GM23248 (cell line): ENCODE measurements around the gene TFB1M. TPM values are rescaled to one million over a fixed set of nuclear protein-coding genes. Genes with fewer than 3 reads are reported as not detected.

ENCODE experiments used
- DNase-seq: peaks from one replicate; pipeline ENCODE4 v3.0.0-alpha.2; 2015
- H2AFZ ChIP-seq: fragments of 200-600 bp; sonication (generic); 2 replicates; pipeline ENCODE4 v1.6.1; 2016; ENCODE audit warnings: antibody characterized with exemption
- H3F3A ChIP-seq: fragments of 200-600 bp; sonication (generic); 2 replicates; pipeline ENCODE4 v1.6.1; 2016; ENCODE audit warnings: mild to moderate bottlenecking, antibody characterized with exemption, mixed run types; ENCODE audit not compliant: insufficient read depth
- H3K27ac ChIP-seq: fragments of 200-600 bp; sonication (generic); 2 replicates; pipeline ENCODE4 v1.5.1; 2016; ENCODE audit warnings: mild to moderate bottlenecking
- H3K27me3 ChIP-seq: fragments of 200-600 bp; sonication (generic); replicated peaks from 2 replicates; pipeline ENCODE4 v1.6.1; 2016; ENCODE audit warnings: mild to moderate bottlenecking; ENCODE audit not compliant: insufficient read depth
- H3K36me3 ChIP-seq: fragments of 200-600 bp; sonication (generic); 2 replicates; pipeline ENCODE4 v1.6.1; 2016; ENCODE audit warnings: low read depth, mild to moderate bottlenecking
- H3K4me1 ChIP-seq: fragments of 200-600 bp; sonication (generic); 2 replicates; pipeline ENCODE4 v1.6.1; 2016; ENCODE audit warnings: mild to moderate bottlenecking; ENCODE audit not compliant: insufficient read depth
- H3K4me2 ChIP-seq: fragments of 200-600 bp; sonication (generic); one replicate; pipeline ENCODE4 v1.6.1; 2016; ENCODE audit warnings: mild to moderate bottlenecking; ENCODE audit not compliant: unreplicated experiment
- H3K4me3 ChIP-seq: fragments of 200-600 bp; sonication (generic); 2 replicates; pipeline ENCODE4 v1.5.1; 2016; ENCODE audit warnings: mild to moderate bottlenecking
- H3K79me2 ChIP-seq: fragments of 200-600 bp; sonication (generic); 2 replicates; pipeline ENCODE4 v1.6.1; 2016; ENCODE audit warnings: mild to moderate bottlenecking; ENCODE audit not compliant: insufficient read depth
- H3K9ac ChIP-seq: fragments of 200-600 bp; sonication (generic); 2 replicates; pipeline ENCODE4 v1.6.1; 2016; ENCODE audit warnings: mild to moderate bottlenecking
- H3K9me2 ChIP-seq: fragments of 200-600 bp; sonication (generic); 2 replicates; pipeline ENCODE4 v1.6.1; 2016; ENCODE audit warnings: mixed run types, mild to moderate bottlenecking, moderate library complexity; ENCODE audit not compliant: insufficient read depth
- H3K9me3 ChIP-seq: fragments of 200-600 bp; sonication (generic); one replicate; pipeline ENCODE4 v1.6.1; 2017; ENCODE audit warnings: low read depth
- H4K20me1 ChIP-seq: fragments of 200-600 bp; sonication (generic); 2 replicates; pipeline ENCODE4 v1.6.0; 2016; ENCODE audit not compliant: insufficient read depth
- EZH2 ChIP-seq: fragments of 200-600 bp; sonication (generic); IDR thresholded peaks from 2 replicates; pipeline ENCODE4 v1.6.1; 2018; ENCODE audit warnings: antibody characterized with exemption, mild to moderate bottlenecking; ENCODE audit not compliant: insufficient read depth, poor library complexity, severe bottlenecking
- EZH2phosphoT487 ChIP-seq: fragments of 200-600 bp; sonication (generic); IDR thresholded peaks from 2 replicates; pipeline ENCODE4 v1.6.1; 2018; ENCODE audit warnings: antibody characterized with exemption, moderate library complexity, mild to moderate bottlenecking, low read depth; ENCODE audit not compliant: insufficient read depth
- WGBS, 2 experiments: methylation state at CpG; one replicate each; pipeline ENCODE4 v1.1.6; 2015 to 2017; ENCODE audit warnings: low lambda C conversion rate in 2 of 2, low coverage in 1 of 2; ENCODE audit errors: missing lambda C conversion rate in 2 of 2; 5-methylcytosine and 5-hydroxymethylcytosine counted together
- in situ Hi-C: fragments of 300-500 bp; cut with MboI; formaldehyde crosslinking; loops from 2 replicates; pipeline ENCODE4 v1.15.0; 2020
- polyA plus RNA-seq: library from polyadenylated mRNA; unstranded; fragments of >200 nt; fragmentation: Nextera tagmentation; extraction: Ambion mirVana; gene quantifications from 2 replicates; pipeline ENCODE4 v1.2.1, GENCODE V29; 2016
- total RNA-seq: library from RNA; depleted of rRNA; stranded (reverse); fragments of >200 nt; shearing (Covaris generic); gene quantifications from 2 replicates; pipeline ENCODE4 v1.2.3, GENCODE V29; 2014

Gene TFB1M
- total and polyA plus RNA-seq, 2 experiments from 2014 or later, result 9.0 to 14.0 TPM

- TF ChIP-seq EZH2phosphoT487 (no peak), EZH2 (no peak)
- Histone ChIP-seq H2AFZ (no peak overlapping the region), H3K4me3 (no peak overlapping the region), H3K9ac (no peak overlapping the region), H3K36me3 (no peaks in the 10 kb centered on the region), H3K4me1 (peaks cover 10% of the 10 kb centered on the region), H3K9me3 (no peaks in the 10 kb centered on the region), H4K20me1 (no peaks in the 10 kb centered on the region), H3K27me3 (no peaks in the 10 kb centered on the region), H3K79me2 (no peaks in the 10 kb centered on the region), H3K9me2 (no peaks in the 10 kb centered on the region), H3K4me2 (no peak overlapping the region), H3K27ac (no peak overlapping the region), H3F3A (peaks cover 10% of the 10 kb centered on the region; the same call in 1 of the 2 replicates)
- 52 to 54% methylated on average over 13 of the region's 13 CpGs for WGBS, 2 experiments
- in situ Hi-C loops, result no loop called here
- DNase-seq, result peak; percentile 55
Measured at GRCh38 chr6:155228546-155229166, 85.6 kb downstream of the TFB1M start.

GRCh38 chr6:155227046-155227445 is 87.2 kb downstream of the TFB1M start:
- Histone ChIP-seq H3K27ac (no peak overlapping the region), H3K4me2 (no peak overlapping the region), H3K9ac (no peak overlapping the region), H3K79me2 (no peaks in the 10 kb centered on the region), H3K9me3 (no peaks in the 10 kb centered on the region), H3K9me2 (no peaks in the 10 kb centered on the region), H4K20me1 (no peaks in the 10 kb centered on the region), H2AFZ (no peak overlapping the region), H3F3A (peaks cover 10% of the 10 kb centered on the region; the same call in 1 of the 2 replicates), H3K36me3 (no peaks in the 10 kb centered on the region), H3K27me3 (no peaks in the 10 kb centered on the region), H3K4me1 (peaks cover 11% of the 10 kb centered on the region), H3K4me3 (no peak overlapping the region)
- WGBS, 2 experiments, result 96 to 98% methylated on average over 4 of the region's 4 CpGs
- no peak for TF ChIP-seq EZH2
- TF ChIP-seq EZH2phosphoT487, result no peak
- in situ Hi-C loops, result no loop called here
- DNase-seq, result no peak

DNA sequence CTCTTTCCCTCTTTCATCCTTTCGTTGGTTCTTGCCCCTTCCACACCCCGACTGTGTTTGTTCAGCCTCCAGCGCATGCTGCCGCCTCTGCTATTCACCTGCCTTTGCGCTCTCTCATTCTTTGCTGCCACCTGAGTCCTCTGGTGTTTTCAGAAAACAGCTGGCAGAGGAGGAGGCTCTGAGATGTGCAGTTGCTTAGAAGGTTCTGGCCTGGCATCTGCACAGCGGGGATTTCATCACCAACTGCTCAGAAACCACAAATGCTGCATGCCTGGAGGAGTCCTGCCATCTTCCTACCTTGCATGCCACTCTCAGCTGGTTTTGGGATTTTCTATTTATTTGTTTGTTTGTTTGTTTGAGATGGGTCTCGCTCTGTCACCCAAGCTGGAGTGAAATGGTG is 89.7 kb downstream of the TFB1M start:
- H3K36me3 ChIP-seq, result no peaks in the 10 kb centered on the region
- H3F3A ChIP-seq, result peaks cover 10% of the 10 kb centered on the region; the same call in 1 of the 2 replicates
- H4K20me1 ChIP-seq, result no peaks in the 10 kb centered on the region
- no peaks in the 10 kb centered on the region for H3K27me3 ChIP-seq
- DNase-seq, result peak; percentile 29
- TF ChIP-seq EZH2 (no peak), EZH2phosphoT487 (no peak)
- H3K4me3 ChIP-seq, result no peak overlapping the region
- no peaks in the 10 kb centered on the region for H3K9me3 ChIP-seq
- H3K9me2 ChIP-seq, result no peaks in the 10 kb centered on the region
- H3K27ac ChIP-seq, result peak overlapping the region; percentile 12; the same call in 1 of the 2 replicates
- no peaks in the 10 kb centered on the region for H3K79me2 ChIP-seq
- 97 to 98% methylated on average over 7 of the region's 7 CpGs for WGBS, 2 experiments
- in situ Hi-C loops, result no loop called here
- H3K4me1 ChIP-seq, result peaks cover 11% of the 10 kb centered on the region
- H3K9ac ChIP-seq, result no peak overlapping the region
- no peak overlapping the region for H3K4me2 ChIP-seq
- no peak overlapping the region for H2AFZ ChIP-seq

- Histone ChIP-seq H3K36me3 (no peaks in the 10 kb centered on the region), H3K27me3 (no peaks in the 10 kb centered on the region), H3K4me3 (no peak overlapping the region), H3K9me3 (no peaks in the 10 kb centered on the region), H3K27ac (peak overlapping the region; percentile 34), H3K79me2 (no peaks in the 10 kb centered on the region), H3F3A (peaks cover 10% of the 10 kb centered on the region; the same call in 1 of the 2 replicates), H3K4me1 (peaks cover 11% of the 10 kb centered on the region), H2AFZ (no peak overlapping the region), H3K4me2 (no peak overlapping the region), H4K20me1 (no peaks in the 10 kb centered on the region), H3K9ac (no peak overlapping the region), H3K9me2 (no peaks in the 10 kb centered on the region)
- no peak for TF ChIP-seq EZH2
- no peak for TF ChIP-seq EZH2phosphoT487
- in situ Hi-C loops, result no loop called here
- 72% methylated on average over 12 of the region's 12 CpGs for WGBS, 2 experiments
- DNase-seq, result peak; percentile 91
Measured at GRCh38 chr6:155223646-155224451, 90.4 kb downstream of the TFB1M start.
